PC-3 (cell line): ENCODE data around the gene KIF17.

Experiments
- EZH2 ChIP-seq: fragments of 300-600 bp; sonication (generic); IDR thresholded peaks from one replicate; pipeline ENCODE4 v1.6.1; 2017; ENCODE audit warnings: antibody characterized with exemption, mild to moderate bottlenecking, low read length; ENCODE audit not compliant: unreplicated experiment
- EZH2phosphoT487 ChIP-seq: fragments of 300-600 bp; sonication (generic); IDR thresholded peaks from 2 replicates; pipeline ENCODE4 v1.6.1; 2018; ENCODE audit warnings: mild to moderate bottlenecking, antibody characterized with exemption, low read length, borderline replicate concordance
- TF ChIP-seq, protein P1 (sequence below): fragments of 300-600 bp; sonication (generic); conservative IDR thresholded peaks from 2 replicates; pipeline ENCODE4 v1.5.1; 2017; ENCODE audit warnings: antibody characterized with exemption, low read depth, mild to moderate bottlenecking, low read length

DNA sequence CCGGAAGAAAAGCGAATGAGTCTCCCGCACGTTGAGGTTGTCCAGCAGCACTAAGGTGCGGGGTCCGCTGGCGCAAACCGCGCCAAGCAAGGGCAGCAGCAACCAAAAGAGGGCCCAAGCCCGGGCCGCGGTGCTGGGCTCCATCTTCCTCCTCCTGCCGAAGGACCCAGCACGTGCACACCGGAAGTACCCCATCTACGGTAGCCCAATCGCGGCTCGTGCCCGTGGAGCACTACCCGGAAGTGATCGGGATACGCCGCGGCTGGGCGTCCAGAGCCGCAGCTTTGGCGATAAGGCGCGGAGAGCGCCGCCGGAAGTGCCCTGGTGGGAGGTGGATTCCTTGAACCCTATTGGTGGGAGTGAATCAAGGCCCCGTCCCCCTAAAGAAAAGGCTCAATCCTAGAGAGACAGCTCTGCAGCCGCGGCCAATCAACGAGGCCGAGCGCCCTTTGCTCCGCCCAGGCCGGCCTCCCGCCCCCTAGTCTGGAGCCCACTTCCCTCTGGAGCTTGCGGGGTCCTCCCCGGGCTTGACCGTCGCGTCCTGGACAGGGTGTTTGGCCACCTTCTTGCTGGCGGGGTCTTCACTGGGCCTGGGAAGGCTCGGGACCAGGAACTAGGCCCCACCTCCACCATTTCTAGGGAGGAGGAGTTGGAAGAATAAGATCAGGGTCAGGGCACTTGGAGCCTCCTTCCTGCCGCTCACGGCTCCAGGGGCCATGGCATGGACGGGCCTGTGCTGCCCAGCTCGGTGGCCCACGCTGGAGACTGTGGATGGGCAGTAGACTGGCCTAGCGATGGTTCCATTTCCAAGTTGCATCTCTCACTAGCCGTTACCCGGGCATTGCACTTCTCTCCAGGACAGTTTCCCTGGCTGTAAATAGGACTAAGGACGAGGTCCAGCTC lies 56.3 kb downstream of the KIF17 start, which contains the start of gene DDOST:
- TF ChIP-seq, protein P1, sequence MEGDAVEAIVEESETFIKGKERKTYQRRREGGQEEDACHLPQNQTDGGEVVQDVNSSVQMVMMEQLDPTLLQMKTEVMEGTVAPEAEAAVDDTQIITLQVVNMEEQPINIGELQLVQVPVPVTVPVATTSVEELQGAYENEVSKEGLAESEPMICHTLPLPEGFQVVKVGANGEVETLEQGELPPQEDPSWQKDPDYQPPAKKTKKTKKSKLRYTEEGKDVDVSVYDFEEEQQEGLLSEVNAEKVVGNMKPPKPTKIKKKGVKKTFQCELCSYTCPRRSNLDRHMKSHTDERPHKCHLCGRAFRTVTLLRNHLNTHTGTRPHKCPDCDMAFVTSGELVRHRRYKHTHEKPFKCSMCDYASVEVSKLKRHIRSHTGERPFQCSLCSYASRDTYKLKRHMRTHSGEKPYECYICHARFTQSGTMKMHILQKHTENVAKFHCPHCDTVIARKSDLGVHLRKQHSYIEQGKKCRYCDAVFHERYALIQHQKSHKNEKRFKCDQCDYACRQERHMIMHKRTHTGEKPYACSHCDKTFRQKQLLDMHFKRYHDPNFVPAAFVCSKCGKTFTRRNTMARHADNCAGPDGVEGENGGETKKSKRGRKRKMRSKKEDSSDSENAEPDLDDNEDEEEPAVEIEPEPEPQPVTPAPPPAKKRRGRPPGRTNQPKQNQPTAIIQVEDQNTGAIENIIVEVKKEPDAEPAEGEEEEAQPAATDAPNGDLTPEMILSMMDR: peak; percentile 39; the same call in 1 of the 2 replicates
- TF ChIP-seq EZH2phosphoT487: no peak
- no peak for TF ChIP-seq EZH2
